SK-N-MC (cell line): ENCODE measurements around the gene SEC63.
"Not testable (repeated sequence)": the region's sequence is repeated elsewhere in the genome, so short reads cannot be mapped to it uniquely, and the experiment has no call there.

Source experiments
- EZH2 ChIP-seq: fragments of 200-600 bp; sonication (generic); IDR thresholded peaks from one replicate; pipeline ENCODE4 v1.6.1; 2017; ENCODE audit warnings: antibody characterized with exemption
- FOXP2 ChIP-seq: optimal IDR thresholded peaks from 2 replicates; pipeline ENCODE3; 2011; ENCODE audit warnings: mild to moderate bottlenecking, moderate library complexity; ENCODE audit not compliant: insufficient read depth; ENCODE audit errors: extremely low read length, control extremely low read depth
- POLR2AphosphoS5 ChIP-seq: IDR thresholded peaks from 2 replicates; pipeline ENCODE4 v1.6.1; 2012; ENCODE audit warnings: mild to moderate bottlenecking, low read depth, low read length, borderline replicate concordance

- not testable (repeated sequence) for TF ChIP-seq POLR2AphosphoS5, EZH2, FOXP2
Measured at GRCh38 chr6:107871512-107871911, 86.5 kb downstream of the SEC63 start.
